Calu3 (cell line): ENCODE results near the gene TOE1. TPM values are rescaled to one million over a fixed set of nuclear protein-coding genes. Genes with fewer than 3 reads are reported as not detected.

Experiments
- BruUV-seq: library from RNA; stranded (reverse); fragments of 400-500 nt; replicated peaks from 2 replicates; lab custom pipeline; 2021; lab: Mats Ljungman, UMichigan
- CTCF ChIA-PET: fragments of 300-600 bp; sonication (Branson Sonifier 250); formaldehyde crosslinking; loops from one replicate; lab custom pipeline; 2022; ENCODE audit warnings: antibody characterized with exemption; lab: Charles Lee
- DNase-seq: peaks from one replicate; pipeline ENCODE4 v3.0.0; 2022
- H3K27ac Mint-ChIP-seq: one replicate; pipeline ENCODE4 v1.8.0; 2022; ENCODE audit warnings: mixed read lengths; ENCODE audit not compliant: unreplicated experiment
- H3K27me3 Mint-ChIP-seq: one replicate; pipeline ENCODE4 v1.8.0; 2022; ENCODE audit warnings: mixed read lengths; ENCODE audit not compliant: unreplicated experiment
- H3K36me3 Mint-ChIP-seq: one replicate; pipeline ENCODE4 v1.8.0; 2022; ENCODE audit warnings: mild to moderate bottlenecking, moderate library complexity, mixed read lengths; ENCODE audit not compliant: insufficient read depth, unreplicated experiment
- H3K4me1 Mint-ChIP-seq: one replicate; pipeline ENCODE4 v1.8.0; 2022; ENCODE audit warnings: mild to moderate bottlenecking, low read depth, mixed read lengths; ENCODE audit not compliant: unreplicated experiment
- H3K4me3 Mint-ChIP-seq: one replicate; pipeline ENCODE4 v1.8.0; 2022; ENCODE audit warnings: mild to moderate bottlenecking, low read depth, moderate library complexity, mixed read lengths; ENCODE audit not compliant: unreplicated experiment
- H3K9me3 Mint-ChIP-seq: one replicate; pipeline ENCODE4 v1.8.0; 2022; ENCODE audit warnings: low read depth, mixed read lengths; ENCODE audit not compliant: unreplicated experiment
- intact Hi-C: fragments of 100-400 bp; cut with micrococcal nuclease; formaldehyde crosslinking; loops from one replicate; pipeline ENCODE4 v1.10.0; 2022; ENCODE audit not compliant: unreplicated experiment
- total RNA-seq: library from RNA; stranded (reverse); gene quantifications from 2 replicates; pipeline ENCODE4 v1.2.3, GENCODE V29; 2022
- TF ChIP-seq, protein P1 (sequence below): fragments of 200-600 bp; IDR thresholded peaks from one replicate; pipeline ENCODE4 v1.8.0; 2022; ENCODE audit warnings: antibody characterized with exemption; ENCODE audit not compliant: unreplicated experiment

TOE1 gene
- total RNA-seq, 1 experiment from 2014 or later, result 14.2 TPM

DNA sequence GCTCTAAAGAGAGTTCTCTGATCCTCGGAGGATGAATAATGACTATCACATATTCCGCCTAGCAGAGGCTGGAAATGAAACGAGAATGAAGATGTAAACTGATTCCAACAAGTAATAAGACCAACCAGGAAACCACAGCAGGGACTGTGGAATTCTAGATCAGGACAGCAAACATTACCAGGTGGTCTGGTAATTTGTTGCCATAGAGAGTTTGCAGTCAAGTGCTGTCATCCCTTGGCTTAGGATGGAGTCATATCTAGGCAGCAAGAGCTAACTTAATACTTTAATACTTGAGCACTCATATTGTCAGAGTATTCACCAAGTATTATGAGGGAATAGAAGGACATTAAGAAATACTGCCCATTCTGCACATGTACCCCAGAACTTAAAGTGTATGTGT lies 45.3 kb downstream of the TOE1 start:
- BruUV-seq, result no TSS peak
- Mint-ChIP-seq H3K27me3 (no peaks in the 10 kb centered on the region), H3K27ac (no peak overlapping the region), H3K36me3 (no peaks in the 10 kb centered on the region), H3K4me1 (no peaks in the 10 kb centered on the region), H3K4me3 (no peak overlapping the region), H3K9me3 (no peaks in the 10 kb centered on the region)
- CTCF ChIA-PET, result interaction anchor here (0.6 to 0.9 kb wide), 2 partner anchors 8 to 12 kb away, joined by 4 read pairs; no protein-coding TSS in a partner anchor
- DNase-seq, result no peak
- intact Hi-C loops, result no loop called here
- TF ChIP-seq, protein P1, sequence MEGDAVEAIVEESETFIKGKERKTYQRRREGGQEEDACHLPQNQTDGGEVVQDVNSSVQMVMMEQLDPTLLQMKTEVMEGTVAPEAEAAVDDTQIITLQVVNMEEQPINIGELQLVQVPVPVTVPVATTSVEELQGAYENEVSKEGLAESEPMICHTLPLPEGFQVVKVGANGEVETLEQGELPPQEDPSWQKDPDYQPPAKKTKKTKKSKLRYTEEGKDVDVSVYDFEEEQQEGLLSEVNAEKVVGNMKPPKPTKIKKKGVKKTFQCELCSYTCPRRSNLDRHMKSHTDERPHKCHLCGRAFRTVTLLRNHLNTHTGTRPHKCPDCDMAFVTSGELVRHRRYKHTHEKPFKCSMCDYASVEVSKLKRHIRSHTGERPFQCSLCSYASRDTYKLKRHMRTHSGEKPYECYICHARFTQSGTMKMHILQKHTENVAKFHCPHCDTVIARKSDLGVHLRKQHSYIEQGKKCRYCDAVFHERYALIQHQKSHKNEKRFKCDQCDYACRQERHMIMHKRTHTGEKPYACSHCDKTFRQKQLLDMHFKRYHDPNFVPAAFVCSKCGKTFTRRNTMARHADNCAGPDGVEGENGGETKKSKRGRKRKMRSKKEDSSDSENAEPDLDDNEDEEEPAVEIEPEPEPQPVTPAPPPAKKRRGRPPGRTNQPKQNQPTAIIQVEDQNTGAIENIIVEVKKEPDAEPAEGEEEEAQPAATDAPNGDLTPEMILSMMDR, result no peak

DNA sequence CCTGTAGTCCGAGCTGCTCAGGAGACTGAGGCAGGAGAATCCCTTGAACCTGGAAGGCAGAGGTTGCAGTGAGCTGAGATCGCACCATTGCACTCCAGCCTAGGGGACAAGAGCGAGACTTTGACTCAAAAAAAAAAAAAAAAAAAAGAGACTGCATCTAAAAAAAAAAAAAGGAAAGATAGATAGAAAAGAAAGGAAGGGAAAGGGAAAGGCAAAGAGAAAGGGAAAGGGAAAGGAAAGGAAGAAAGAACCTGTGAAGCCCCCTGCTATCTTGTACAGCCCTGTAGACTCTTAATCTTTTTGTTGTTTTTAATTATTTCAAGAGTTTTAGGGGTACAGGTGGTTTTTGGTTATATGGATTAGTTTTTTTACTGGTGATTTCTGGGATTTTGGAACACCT lies 46.2 kb downstream of the TOE1 start:
- CTCF ChIA-PET, result no interaction called here
- no TSS peak for BruUV-seq
- intact Hi-C loops, result no loop called here
- H3K4me3 Mint-ChIP-seq, result no peak overlapping the region
- no peak overlapping the region for H3K27ac Mint-ChIP-seq
- DNase-seq, result no peak
- no peaks in the 10 kb centered on the region for H3K4me1 Mint-ChIP-seq
- no peaks in the 10 kb centered on the region for H3K9me3 Mint-ChIP-seq
- H3K36me3 Mint-ChIP-seq, result no peaks in the 10 kb centered on the region
- H3K27me3 Mint-ChIP-seq, result no peaks in the 10 kb centered on the region
- TF ChIP-seq, protein P1, result no peak

Other genes with a start within 250 kb of the TOE1 start
- 0.24 and 0.40 TPM in 2 replicates for gene ZSWIM5, start 133.6 kb upstream of the TOE1 start, total RNA-seq
- 8.4 and 9.7 TPM in 2 replicates for gene HPDL, start 13.3 kb upstream of the TOE1 start, total RNA-seq
- gene MUTYH, start 270 bp downstream of the TOE1 start, total RNA-seq, result 48.1 and 53.1 TPM in 2 replicates
- 1.8 and 2.3 TPM in 2 replicates for gene TESK2, start 151.0 kb downstream of the TOE1 start, total RNA-seq
- 4.9 and 6.0 TPM in 2 replicates for gene CCDC163, start 159.9 kb downstream of the TOE1 start, total RNA-seq
- gene MMACHC, start 160.1 kb downstream of the TOE1 start, total RNA-seq, result 13.6 and 15.5 TPM in 2 replicates
- gene PRDX1, start 181.7 kb downstream of the TOE1 start, total RNA-seq, result 686 and 744 TPM in 2 replicates
- 111 and 119 TPM in 2 replicates for gene AKR1A1, start 210.7 kb downstream of the TOE1 start, total RNA-seq
- 171 and 185 TPM in 2 replicates for gene NASP, start 243.9 kb downstream of the TOE1 start, total RNA-seq